K562 (cell line): Measurements from ENCODE around the gene SLC25A5. TPM values are rescaled to one million over a fixed set of nuclear protein-coding genes. Genes with fewer than 3 reads are reported as not detected.

Experiments
- CREB1 ChIP-seq, 2 experiments: sonication (generic) in 1 of 2; formaldehyde crosslinking in 1 of 2; IDR thresholded peaks; 2 replicates each; pipeline versions ENCODE4 v1.6.1 to v1.8.0; 2012 to 2022; ENCODE audit warnings: inconsistent platforms in 1 of 2, mild to moderate bottlenecking in 1 of 2, missing genetic modification reagents in 1 of 2, moderate library complexity in 1 of 2
- ETV1 ChIP-seq: fragments of 450-650 bp; conservative IDR thresholded peaks from 2 replicates; pipeline ENCODE4 v1.6.1; 2016; ENCODE audit warnings: missing genetic modification characterization, control low read depth, low read depth, missing compliant biosample characterization
- GTF2F1 ChIP-seq: IDR thresholded peaks from 2 replicates; pipeline ENCODE4 v1.6.1; 2011; ENCODE audit warnings: low read depth, low read length, improper control_type of control experiment
- HDAC2 ChIP-seq: fragments of 450-650 bp; IDR thresholded peaks from 2 replicates; pipeline ENCODE4 v1.6.1; 2016; ENCODE audit warnings: mild to moderate bottlenecking
- HNRNPK ChIP-seq: fragments of 200-400 bp; formaldehyde crosslinking; IDR thresholded peaks from one replicate; pipeline ENCODE4 v1.6.1; 2018; ENCODE audit warnings: mild to moderate bottlenecking, low read depth, low read length; ENCODE audit not compliant: poor library complexity, severe bottlenecking
- ILF3 ChIP-seq: fragments of 450-650 bp; IDR thresholded peaks from 2 replicates; pipeline ENCODE4 v1.6.1; 2018; ENCODE audit warnings: antibody characterized with exemption, mild to moderate bottlenecking, moderate library complexity, borderline replicate concordance
- L3MBTL2 ChIP-seq: fragments of 450-650 bp; IDR thresholded peaks from 2 replicates; pipeline ENCODE4 v1.6.1; 2016; ENCODE audit warnings: mild to moderate bottlenecking, moderate library complexity
- MAFF ChIP-seq: IDR thresholded peaks from 2 replicates; pipeline ENCODE4 v1.6.1; 2012; ENCODE audit warnings: low read length, improper control_type of control experiment
- MCM3 ChIP-seq: fragments of 450-650 bp; IDR thresholded peaks from 2 replicates; pipeline ENCODE4 v1.6.1; 2016
- NFXL1 ChIP-seq: fragments of 450-650 bp; formaldehyde crosslinking; IDR thresholded peaks from 2 replicates; pipeline ENCODE4 v1.4.0; 2021; ENCODE audit warnings: mild to moderate bottlenecking
- RBBP5 ChIP-seq: fragments of 200-600 bp; sonication (generic); IDR thresholded peaks from 2 replicates; pipeline ENCODE4 v1.6.1; 2012; ENCODE audit warnings: borderline replicate concordance, mild to moderate bottlenecking, low read length, control low read depth, inconsistent platforms; ENCODE audit not compliant: insufficient read depth, poor library complexity, severe bottlenecking
- SMC3 ChIP-seq: conservative IDR thresholded peaks from 2 replicates; pipeline ENCODE4 v1.6.1; 2011; ENCODE audit warnings: low read depth, low read length, improper control_type of control experiment; ENCODE audit not compliant: insufficient read depth
- SOX6 ChIP-seq: fragments of 450-650 bp; IDR thresholded peaks from 2 replicates; pipeline ENCODE4 v1.6.1; 2014; ENCODE audit warnings: mild to moderate bottlenecking
- SREBF1 ChIP-seq: fragments of 150-350 bp; IDR thresholded peaks from 2 replicates; pipeline ENCODE4 v1.6.1; 2014; ENCODE audit warnings: antibody characterized with exemption, low read depth, low read length, borderline replicate concordance
- TBL1XR1 ChIP-seq, 2 experiments: IDR thresholded peaks; 2 replicates each; pipeline ENCODE4 v1.6.1; 2012; ENCODE audit warnings: improper control_type of control experiment in 2 of 2, low read length in 2 of 2, mild to moderate bottlenecking in 1 of 2
- ZBTB12 ChIP-seq: fragments of 250-450 bp; sonication (Bioruptor Pico); IDR thresholded peaks from 2 replicates; pipeline ENCODE4 v1.4.0; 2020
- ZFP36 ChIP-seq: fragments of 150-350 bp; IDR thresholded peaks from 2 replicates; pipeline ENCODE4 v1.6.1; 2018; ENCODE audit warnings: low read length, low read depth; ENCODE audit not compliant: partially characterized antibody
- ZFX ChIP-seq: sonication (generic); formaldehyde crosslinking; IDR thresholded peaks from 2 replicates; pipeline ENCODE4 v1.8.0; 2022; ENCODE audit warnings: mild to moderate bottlenecking, missing genetic modification reagents, moderate library complexity
- ZNF134 ChIP-seq: fragments of 250-450 bp; sonication (Bioruptor Pico); conservative IDR thresholded peaks from 2 replicates; pipeline ENCODE4 v1.4.0; 2020
- polyA plus RNA-seq, 8 experiments: library from polyadenylated mRNA; depleted of rRNA in 4 of 8; stranded (reverse) in 5 of 8; unstranded in 3 of 8; fragments of >200 nt; fragmentation: Nextera tagmentation in 2 of 8; fragmentation: Illumina TruSeq in 1 of 8; extraction: Ambion mirVana in 2 of 8; extraction: Trizol in 1 of 8; gene quantifications; 2 replicates each; pipeline versions ENCODE4 v1.2.1 to v1.2.3, GENCODE V29; 2011 to 2014; ENCODE audit warnings: inconsistent platforms in 1 of 8, missing spikeins in 1 of 8
- total RNA-seq, 7 experiments: library from RNA; depleted of rRNA in 6 of 7; stranded (reverse); fragments of >200 nt in 6 of 7; fragmentation: Illumina TruSeq in 2 of 7; extraction: Trizol in 2 of 7; gene quantifications; 2 replicates each; pipeline versions ENCODE4 v1.2.1 to v1.2.3, GENCODE V29; 2011 to 2021; ENCODE audit warnings: low replicate concordance in 1 of 7
- TF ChIP-seq, protein P1 (sequence below): fragments of 250-450 bp; sonication (Bioruptor Pico); IDR thresholded peaks from 2 replicates; pipeline ENCODE4 v1.5.0; 2020; ENCODE audit warnings: mild to moderate bottlenecking, borderline replicate concordance
- TF ChIP-seq, protein P2 (sequence below): fragments of 250-450 bp; sonication (Bioruptor Pico); IDR thresholded peaks from 2 replicates; pipeline ENCODE4 v1.8.0; 2021; ENCODE audit warnings: mild to moderate bottlenecking, moderate library complexity
- TF ChIP-seq, protein P3 (sequence below): sonication (generic); formaldehyde crosslinking; IDR thresholded peaks from 2 replicates; pipeline ENCODE4 v1.8.0; 2022; ENCODE audit warnings: mild to moderate bottlenecking, missing genetic modification reagents

The SLC25A5 gene
- total and polyA plus RNA-seq, 9 of the 15 experiments (the other 6 are each of a cell fraction or from before 2014, with no cell fraction given) = 470 to 5,247 (median 596) TPM

GRCh38 chrX:119468551-119469312 is 488 bp downstream of the SLC25A5 start (continued):
- TF ChIP-seq ZNF134 (CRISPR knock-in tag) = no peak
- TF ChIP-seq ZFP36 = no peak
- TF ChIP-seq, protein P1, sequence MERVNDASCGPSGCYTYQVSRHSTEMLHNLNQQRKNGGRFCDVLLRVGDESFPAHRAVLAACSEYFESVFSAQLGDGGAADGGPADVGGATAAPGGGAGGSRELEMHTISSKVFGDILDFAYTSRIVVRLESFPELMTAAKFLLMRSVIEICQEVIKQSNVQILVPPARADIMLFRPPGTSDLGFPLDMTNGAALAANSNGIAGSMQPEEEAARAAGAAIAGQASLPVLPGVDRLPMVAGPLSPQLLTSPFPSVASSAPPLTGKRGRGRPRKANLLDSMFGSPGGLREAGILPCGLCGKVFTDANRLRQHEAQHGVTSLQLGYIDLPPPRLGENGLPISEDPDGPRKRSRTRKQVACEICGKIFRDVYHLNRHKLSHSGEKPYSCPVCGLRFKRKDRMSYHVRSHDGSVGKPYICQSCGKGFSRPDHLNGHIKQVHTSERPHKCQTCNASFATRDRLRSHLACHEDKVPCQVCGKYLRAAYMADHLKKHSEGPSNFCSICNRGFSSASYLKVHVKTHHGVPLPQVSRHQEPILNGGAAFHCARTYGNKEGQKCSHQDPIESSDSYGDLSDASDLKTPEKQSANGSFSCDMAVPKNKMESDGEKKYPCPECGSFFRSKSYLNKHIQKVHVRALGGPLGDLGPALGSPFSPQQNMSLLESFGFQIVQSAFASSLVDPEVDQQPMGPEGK (CRISPR knock-in tag) = no peak
- TF ChIP-seq L3MBTL2 = peak; percentile 79
- peak; percentile 69 for TF ChIP-seq ZBTB12 (CRISPR knock-in tag)
- TF ChIP-seq HDAC2 = no peak
- TF ChIP-seq HNRNPK = no peak
- TF ChIP-seq MAFF = no peak
- peak; percentile 76 for TF ChIP-seq ZFX (CRISPR knock-in tag)
- TF ChIP-seq CREB1 (IDR thresholded peaks at IDR 0.05) = peak; percentile 94
- TF ChIP-seq CREB1 (CRISPR knock-in tag; IDR thresholded peaks at IDR 0.05) = peak; percentile 93
- TF ChIP-seq SOX6 = peak; percentile 62
- no peak for TF ChIP-seq GTF2F1
- TF ChIP-seq RBBP5 = peak; percentile 67
- no peak for TF ChIP-seq MCM3
- TF ChIP-seq NFXL1 (CRISPR knock-in tag) = no peak
- TF ChIP-seq ILF3 = peak; percentile 80
- peak; percentile 39; the same call in 1 of the 2 replicates for TF ChIP-seq SMC3
- TF ChIP-seq, protein P2, sequence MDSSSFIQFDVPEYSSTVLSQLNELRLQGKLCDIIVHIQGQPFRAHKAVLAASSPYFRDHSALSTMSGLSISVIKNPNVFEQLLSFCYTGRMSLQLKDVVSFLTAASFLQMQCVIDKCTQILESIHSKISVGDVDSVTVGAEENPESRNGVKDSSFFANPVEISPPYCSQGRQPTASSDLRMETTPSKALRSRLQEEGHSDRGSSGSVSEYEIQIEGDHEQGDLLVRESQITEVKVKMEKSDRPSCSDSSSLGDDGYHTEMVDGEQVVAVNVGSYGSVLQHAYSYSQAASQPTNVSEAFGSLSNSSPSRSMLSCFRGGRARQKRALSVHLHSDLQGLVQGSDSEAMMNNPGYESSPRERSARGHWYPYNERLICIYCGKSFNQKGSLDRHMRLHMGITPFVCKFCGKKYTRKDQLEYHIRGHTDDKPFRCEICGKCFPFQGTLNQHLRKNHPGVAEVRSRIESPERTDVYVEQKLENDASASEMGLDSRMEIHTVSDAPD (CRISPR knock-in tag) = no peak
- no peak for TF ChIP-seq ETV1
- TF ChIP-seq, protein P3, sequence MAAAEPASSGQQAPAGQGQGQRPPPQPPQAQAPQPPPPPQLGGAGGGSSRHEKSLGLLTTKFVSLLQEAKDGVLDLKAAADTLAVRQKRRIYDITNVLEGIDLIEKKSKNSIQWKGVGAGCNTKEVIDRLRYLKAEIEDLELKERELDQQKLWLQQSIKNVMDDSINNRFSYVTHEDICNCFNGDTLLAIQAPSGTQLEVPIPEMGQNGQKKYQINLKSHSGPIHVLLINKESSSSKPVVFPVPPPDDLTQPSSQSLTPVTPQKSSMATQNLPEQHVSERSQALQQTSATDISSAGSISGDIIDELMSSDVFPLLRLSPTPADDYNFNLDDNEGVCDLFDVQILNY (CRISPR knock-in tag) = peak; percentile 54; the same call in 1 of the 2 replicates
- TF ChIP-seq TBL1XR1 (IDR thresholded peaks at IDR 0.05; ENCODE audit: low read length in 2 of 2) = peak in 1 of 2 experiments; percentile 38; a peak in 1 of 4 replicates
- TF ChIP-seq SREBF1 = no peak
